ENCODE measurements around the gene SYCP2. TPM values are rescaled to one million over a fixed set of nuclear protein-coding genes. Genes with fewer than 3 reads are reported as not detected.
A peak's percentile ranks its signal among the peaks of the same experiment; 100 is the strongest.

The SYCP2 gene
- total RNA-seq, 1 donor from 2014 or later, result 60.9 TPM

GRCh38 chr20:59831916-59832270, 101.5 kb downstream of the SYCP2 start:
- H3K36me3 ChIP-seq, result no peaks in the 10 kb centered on the region
- TF ChIP-seq CTCF (IDR thresholded peaks at IDR 0.05), result no peak
- no peak overlapping the region for H3K4me3 ChIP-seq
- no peak overlapping the region for H3K27ac ChIP-seq
- H3K27me3 ChIP-seq, result no peaks in the 10 kb centered on the region
- intact Hi-C loops (cut with DNase I), result no loop called here
- peaks cover 0 to 9% of the 10 kb centered on the region in 2 donors for H3K4me1 ChIP-seq
- H3K9me3 ChIP-seq, result no peaks in the 10 kb centered on the region
- DNase-seq (ENCODE audit: low spot score in 2 of 2), result no peak

GRCh38 chr20:59831024-59831915, 102.2 kb downstream of the SYCP2 start:
- H3K4me1 ChIP-seq, result peaks cover 0 to 6% of the 10 kb centered on the region in 2 donors
- TF ChIP-seq CTCF (IDR thresholded peaks at IDR 0.05), result no peak
- intact Hi-C loops (cut with DNase I), result no loop called here

GRCh38 chr20:59830665-59831023, 102.8 kb downstream of the SYCP2 start:
- Histone ChIP-seq H3K36me3 (no peaks in the 10 kb centered on the region), H3K27ac (no peak overlapping the region), H3K4me1 (no peaks in the 10 kb centered on the region), H3K9me3 (no peaks in the 10 kb centered on the region), H3K27me3 (no peaks in the 10 kb centered on the region), H3K4me3 (no peak overlapping the region)
- no peak for TF ChIP-seq CTCF (IDR thresholded peaks at IDR 0.05)
- intact Hi-C loops (cut with DNase I), result no loop called here
- no peak for DNase-seq (ENCODE audit: low spot score in 2 of 2)

More at GRCh38 chr20:59831024-59831915, 102.2 kb downstream of the SYCP2 start:
- no peak overlapping the region for H3K4me3 ChIP-seq
- H3K9me3 ChIP-seq, result no peaks in the 10 kb centered on the region
- no peaks in the 10 kb centered on the region for H3K27me3 ChIP-seq
- no peak overlapping the region for H3K27ac ChIP-seq
- no peaks in the 10 kb centered on the region for H3K36me3 ChIP-seq
- DNase-seq (ENCODE audit: low spot score in 2 of 2), result peak in 1 of 2 donors; percentile 52

- H3K27ac ChIP-seq, result no peak overlapping the region
- TF ChIP-seq CTCF (IDR thresholded peaks at IDR 0.05), result no peak
- no peaks in the 10 kb centered on the region for H3K9me3 ChIP-seq
- intact Hi-C loops (cut with DNase I), result no loop called here
- H3K4me3 ChIP-seq, result no peak overlapping the region
- no peak for DNase-seq (ENCODE audit: low spot score in 2 of 2)
- no peaks in the 10 kb centered on the region for H3K4me1 ChIP-seq
- no peaks in the 10 kb centered on the region for H3K36me3 ChIP-seq
- H3K27me3 ChIP-seq, result no peaks in the 10 kb centered on the region
These were observed 103.4 kb downstream of the SYCP2 start for GRCh38 chr20:59829786-59830664.

GRCh38 chr20:59829054-59829785, 104.2 kb downstream of the SYCP2 start:
- no peak overlapping the region for H3K27ac ChIP-seq
- H3K4me3 ChIP-seq, result no peak overlapping the region
- no peaks in the 10 kb centered on the region for H3K36me3 ChIP-seq
- peak in 1 of 2 donors; percentile 54 for DNase-seq (ENCODE audit: low spot score in 2 of 2)
- H3K4me1 ChIP-seq, result no peaks in the 10 kb centered on the region
- no peaks in the 10 kb centered on the region for H3K27me3 ChIP-seq
- no peak for TF ChIP-seq CTCF (IDR thresholded peaks at IDR 0.05)
- no peaks in the 10 kb centered on the region for H3K9me3 ChIP-seq
- intact Hi-C loops (cut with DNase I), result no loop called here
